Measurements from ENCODE around the gene APOD. TPM values are rescaled to one million over a fixed set of nuclear protein-coding genes. Genes with fewer than 3 reads are reported as not detected.

The APOD gene
- total RNA-seq, result not detected in 2 replicates

DNA sequence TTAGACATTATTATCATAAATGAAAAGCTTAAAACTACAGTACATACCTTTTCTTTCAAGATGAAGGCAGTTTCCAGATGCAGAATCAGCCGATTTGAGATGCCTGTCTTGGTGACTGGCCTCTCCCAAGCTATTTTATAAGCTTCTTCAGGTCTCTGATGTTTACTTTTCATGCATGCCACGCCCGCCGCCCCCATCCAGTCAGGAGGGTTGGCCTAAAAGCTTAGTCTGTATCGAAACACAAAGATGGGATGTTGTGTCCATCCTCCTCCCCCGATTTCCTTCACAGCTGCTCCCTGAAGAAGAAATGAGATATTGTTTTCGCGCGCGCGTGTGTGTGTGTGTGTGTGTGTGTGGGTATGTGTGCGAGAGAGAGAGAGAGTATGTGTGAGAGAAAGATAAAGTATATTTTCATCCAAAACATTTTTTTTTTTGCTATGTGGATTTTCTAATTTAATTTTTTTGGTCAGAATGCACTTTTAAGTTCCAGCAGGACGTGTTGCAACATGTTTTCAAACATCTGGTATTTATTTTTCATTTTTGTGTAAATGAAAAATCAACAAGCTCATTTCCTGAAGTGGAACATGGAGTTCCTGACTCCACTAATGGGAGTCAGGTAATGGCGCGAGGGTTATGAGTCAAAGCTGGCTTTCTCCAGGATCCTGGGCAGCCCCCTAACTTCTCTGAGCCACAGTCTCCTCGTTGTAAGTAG lies at the start of gene APOD:
TSS of gene APOD (minus strand) at position 110 of the 712 bp plus-strand sequence. CDS start 4,479 bp downstream, outside the sequence.

DNA sequence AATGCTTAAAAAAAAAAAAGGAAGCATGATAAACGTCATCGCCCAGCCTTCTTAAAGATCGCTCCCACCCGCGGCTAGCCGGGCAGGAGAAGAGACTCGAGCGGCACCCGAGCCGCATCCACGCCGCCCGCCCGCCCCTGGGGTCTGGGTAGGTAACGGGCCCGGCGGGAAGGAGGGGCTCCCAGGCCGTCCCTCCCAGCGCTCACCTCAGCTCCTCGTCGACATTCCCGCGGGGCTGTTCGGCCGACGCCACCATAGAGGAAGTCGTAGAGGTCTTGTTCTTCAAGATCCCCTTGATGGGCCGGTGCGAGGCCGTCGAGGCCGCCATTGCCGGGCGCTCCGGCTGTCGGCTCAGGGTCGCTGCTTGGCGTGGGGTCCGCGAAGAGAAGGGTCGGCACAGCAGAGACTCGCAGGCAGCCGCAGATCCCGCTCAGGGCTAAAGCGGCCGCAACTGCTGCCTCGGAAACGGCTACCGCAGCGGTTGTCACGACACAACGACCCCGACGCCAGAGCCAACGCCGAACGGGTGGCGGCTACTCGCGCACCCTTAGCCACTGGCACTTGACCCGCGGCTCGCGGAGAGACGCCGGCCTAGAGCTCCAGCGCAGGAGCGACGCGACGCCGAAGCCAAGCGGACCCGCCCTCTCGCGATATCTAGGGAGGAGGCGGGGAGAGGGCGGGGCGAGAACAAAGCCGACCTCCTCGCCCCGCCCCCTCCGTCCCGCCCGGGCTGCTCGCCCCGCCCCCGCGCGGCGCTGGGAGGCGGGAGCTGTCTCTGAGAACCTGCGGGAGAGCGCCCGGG lies 40.8 kb downstream of the APOD start, which contains the start of gene PPP1R2:
TSS of gene PPP1R2 (minus strand) at position 628 of the 802 bp plus-strand sequence. CDS start at position 328, 300 bp downstream.

Small RNA genes within 50 kb of the gene (small RNA-seq; reads per million reads assigned to genes)
- gene RN7SL73P (not detected), gene RNU6ATAC24P (not detected)

Other genes starting within 250 kb of the APOD start
- gene ACAP2, start 140.9 kb downstream of the APOD start, total RNA-seq, result 34.6 and 40.8 TPM in 2 replicates
- 64.8 and 78.5 TPM in 2 replicates for gene PPP1R2, start 40.6 kb downstream of the APOD start, total RNA-seq
- 1.1 and 12.6 TPM in 2 replicates for gene MUC20, start 137.0 kb upstream of the APOD start, total RNA-seq
- gene MUC4, start 228.0 kb upstream of the APOD start, total RNA-seq, result 4.7 and 18.8 TPM in 2 replicates